Measurements from ENCODE around the gene YPEL2. TPM values are rescaled to one million over a fixed set of nuclear protein-coding genes. Genes with fewer than 3 reads are reported as not detected.

Gene YPEL2
- total RNA-seq, 1 donor from 2014 or later, result 6.4 TPM

- DNase-seq (ENCODE audit: low read depth), result no peak
- peak overlapping the region; percentile 86 for H3K4me3 ChIP-seq (ENCODE audit: low read depth, low read length)
- no peak for TF ChIP-seq CTCF (conservative IDR thresholded peaks at IDR 0.05; ENCODE audit: low read depth, low read length)
Measured at GRCh38 chr17:59331929-59332748, 684 bp downstream of the YPEL2 start.

- no peak for DNase-seq (ENCODE audit: low read depth)
- TF ChIP-seq CTCF (conservative IDR thresholded peaks at IDR 0.05; ENCODE audit: low read depth, low read length), result no peak
- H3K4me3 ChIP-seq (ENCODE audit: low read depth, low read length), result peak overlapping the region; percentile 86
Measured at GRCh38 chr17:59332749-59333377, 1.4 kb downstream of the YPEL2 start.

GRCh38 chr17:59333836-59334235, 2.4 kb downstream of the YPEL2 start:
- no peak for TF ChIP-seq CTCF (conservative IDR thresholded peaks at IDR 0.05; ENCODE audit: low read depth, low read length)
- peak overlapping the region; percentile 86 for H3K4me3 ChIP-seq (ENCODE audit: low read depth, low read length)
- DNase-seq (ENCODE audit: low read depth), result no peak

- no peak for TF ChIP-seq CTCF (conservative IDR thresholded peaks at IDR 0.05; ENCODE audit: low read depth, low read length)
- H3K4me3 ChIP-seq (ENCODE audit: low read depth, low read length), result no peak overlapping the region
- no peak for DNase-seq (ENCODE audit: low read depth)
Measured at GRCh38 chr17:59335685-59336084, 4.2 kb downstream of the YPEL2 start.

GRCh38 chr17:59337741-59338299, 6.4 kb downstream of the YPEL2 start:
- DNase-seq (ENCODE audit: low read depth), result no peak
- H3K4me3 ChIP-seq (ENCODE audit: low read depth, low read length), result no peak overlapping the region
- TF ChIP-seq CTCF (conservative IDR thresholded peaks at IDR 0.05; ENCODE audit: low read depth, low read length), result no peak

GRCh38 chr17:59338498-59338897, 7.0 kb downstream of the YPEL2 start:
- H3K4me3 ChIP-seq (ENCODE audit: low read depth, low read length), result no peak overlapping the region
- no peak for DNase-seq (ENCODE audit: low read depth)
- TF ChIP-seq CTCF (conservative IDR thresholded peaks at IDR 0.05; ENCODE audit: low read depth, low read length), result no peak

Data from epithelial cell of proximal tubule (primary cell).